ENCODE results near the gene FKBP9.

DNA sequence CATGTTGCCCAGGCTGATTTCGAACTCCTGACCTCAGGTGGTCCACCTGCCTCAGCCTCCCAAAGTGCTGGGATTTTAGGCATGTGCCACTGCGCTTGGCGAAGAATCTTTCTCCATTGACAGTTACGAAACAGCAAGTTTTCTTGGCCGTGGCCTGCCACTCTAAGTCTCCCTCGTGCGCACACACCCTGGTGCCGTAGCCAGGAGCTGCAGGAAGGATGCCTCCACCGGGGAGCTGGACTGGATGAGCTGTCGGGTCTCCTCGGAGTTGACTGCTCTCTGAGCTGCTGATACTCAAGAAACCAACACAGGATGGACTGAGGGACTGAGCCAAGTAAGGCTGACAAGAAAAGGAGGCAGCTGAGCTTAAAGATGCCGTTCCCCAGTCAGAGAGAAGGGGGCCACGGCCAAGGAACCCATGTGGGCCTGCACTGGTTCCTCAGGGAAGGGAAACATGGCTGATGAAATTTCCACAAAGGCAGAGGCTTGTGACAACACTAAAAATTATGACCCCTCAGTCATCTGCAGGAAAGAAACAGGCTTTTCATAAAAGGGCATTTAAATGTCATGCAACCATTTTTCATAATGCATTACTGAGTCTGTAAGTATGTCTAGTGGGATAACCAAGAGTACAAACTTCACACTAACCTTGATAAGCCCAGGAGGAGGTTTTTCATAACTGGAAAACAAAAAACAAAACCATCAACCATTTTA, 27.7 kb upstream of the FKBP9 start:
- TF ChIP-seq POLR2AphosphoS5 (IDR thresholded peaks at IDR 0.05; ENCODE audit: borderline replicate concordance, low read depth, low read length) (no peak), EZH2 (IDR thresholded peaks at IDR 0.05) (no peak)
